ENCODE data around the gene PLEKHG4.

DNA sequence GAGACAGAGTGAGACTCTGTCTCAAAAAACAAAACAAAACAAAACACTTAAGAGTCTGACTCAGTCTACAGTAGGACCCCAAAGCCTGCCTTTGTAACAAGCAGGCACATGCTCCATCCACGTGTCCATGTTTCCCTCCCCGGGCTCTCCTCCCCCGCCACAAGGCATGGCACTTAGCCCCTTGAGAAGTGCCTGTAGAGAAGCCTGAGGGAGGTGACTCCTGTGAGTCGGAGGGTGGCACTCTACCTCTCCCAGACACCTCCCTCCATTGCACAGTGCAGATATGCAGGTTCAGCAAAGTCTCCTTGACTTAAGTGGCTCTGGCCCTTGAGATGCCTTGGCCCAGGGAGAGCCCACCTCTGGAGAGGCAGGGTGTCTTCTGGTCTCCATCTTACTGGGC lies 38.8 kb upstream of the PLEKHG4 start:
- TF ChIP-seq, protein P1, sequence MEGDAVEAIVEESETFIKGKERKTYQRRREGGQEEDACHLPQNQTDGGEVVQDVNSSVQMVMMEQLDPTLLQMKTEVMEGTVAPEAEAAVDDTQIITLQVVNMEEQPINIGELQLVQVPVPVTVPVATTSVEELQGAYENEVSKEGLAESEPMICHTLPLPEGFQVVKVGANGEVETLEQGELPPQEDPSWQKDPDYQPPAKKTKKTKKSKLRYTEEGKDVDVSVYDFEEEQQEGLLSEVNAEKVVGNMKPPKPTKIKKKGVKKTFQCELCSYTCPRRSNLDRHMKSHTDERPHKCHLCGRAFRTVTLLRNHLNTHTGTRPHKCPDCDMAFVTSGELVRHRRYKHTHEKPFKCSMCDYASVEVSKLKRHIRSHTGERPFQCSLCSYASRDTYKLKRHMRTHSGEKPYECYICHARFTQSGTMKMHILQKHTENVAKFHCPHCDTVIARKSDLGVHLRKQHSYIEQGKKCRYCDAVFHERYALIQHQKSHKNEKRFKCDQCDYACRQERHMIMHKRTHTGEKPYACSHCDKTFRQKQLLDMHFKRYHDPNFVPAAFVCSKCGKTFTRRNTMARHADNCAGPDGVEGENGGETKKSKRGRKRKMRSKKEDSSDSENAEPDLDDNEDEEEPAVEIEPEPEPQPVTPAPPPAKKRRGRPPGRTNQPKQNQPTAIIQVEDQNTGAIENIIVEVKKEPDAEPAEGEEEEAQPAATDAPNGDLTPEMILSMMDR (IDR thresholded peaks at IDR 0.05) = no peak
- no peak for TF ChIP-seq POLR2A (IDR thresholded peaks at IDR 0.05)
- no peak for TF ChIP-seq POLR2AphosphoS5 (IDR thresholded peaks at IDR 0.05; ENCODE audit: insufficient read depth in 1 of 2, low read depth in 1 of 2)
